NB4 (cell line): ENCODE measurements around the gene RDH5.
A peak's percentile ranks its signal among the peaks of the same experiment; 100 is the strongest.

Experiments
- DNase-seq: peaks from one replicate; pipeline ENCODE4 v3.0.0; 2010; ENCODE audit warnings: low read depth
- H3K4me3 ChIP-seq: one replicate; pipeline ENCODE4 v1.5.1; 2011; ENCODE audit warnings: mild to moderate bottlenecking, low read depth, low read length, moderate library complexity
- MYC ChIP-seq: IDR thresholded peaks from 2 replicates; pipeline ENCODE4 v1.6.1; 2011; ENCODE audit warnings: low read depth, low read length
- POLR2A ChIP-seq: IDR thresholded peaks from 2 replicates; pipeline ENCODE4 v1.6.1; 2011; ENCODE audit warnings: mild to moderate bottlenecking; ENCODE audit not compliant: insufficient read length; ENCODE audit errors: extremely low read depth
- TF ChIP-seq, protein P1 (sequence below): IDR thresholded peaks from 2 replicates; pipeline ENCODE4 v1.6.1; 2011; ENCODE audit warnings: low read depth, low read length
- TF ChIP-seq, protein P2 (sequence below): IDR thresholded peaks from one replicate; pipeline ENCODE4 v1.5.1; 2012; ENCODE audit warnings: low read depth, low read length

The RDH5 gene

DNA sequence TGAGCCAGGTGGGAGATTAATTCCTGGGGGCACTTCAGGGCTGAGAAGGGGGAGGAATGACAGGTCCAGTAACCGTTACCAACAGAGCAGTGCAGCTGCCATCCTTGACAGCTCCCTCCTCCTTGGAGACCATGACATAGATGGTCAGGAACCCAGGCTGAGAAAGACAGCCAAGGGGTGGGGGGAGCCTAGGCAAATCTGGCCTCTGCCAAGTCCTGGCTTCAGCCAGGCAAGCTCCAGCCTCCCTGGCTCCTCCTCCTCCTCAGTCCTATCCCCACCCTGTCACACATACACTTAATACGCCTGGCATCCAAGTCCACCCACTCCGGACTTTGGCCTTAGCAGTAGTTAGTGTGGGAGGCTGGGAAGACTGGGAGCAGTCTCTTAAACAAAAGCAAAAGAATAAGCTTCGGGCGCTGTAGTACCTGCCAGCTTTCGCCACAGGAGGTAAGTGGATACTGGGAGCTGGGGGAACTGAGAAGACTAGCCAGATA is at the start of gene RDH5:
Gene RDH5, plus strand, starts transcription at position 323 of the 494 bp plus-strand sequence. CDS start 792 bp downstream, outside the sequence.
- no peak within 1 kb of the TSS for H3K4me3 ChIP-seq
- no peak for TF ChIP-seq MYC
- no peak for TF ChIP-seq POLR2A
- TF ChIP-seq, protein P1, sequence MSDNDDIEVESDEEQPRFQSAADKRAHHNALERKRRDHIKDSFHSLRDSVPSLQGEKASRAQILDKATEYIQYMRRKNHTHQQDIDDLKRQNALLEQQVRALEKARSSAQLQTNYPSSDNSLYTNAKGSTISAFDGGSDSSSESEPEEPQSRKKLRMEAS = no peak
- TF ChIP-seq, protein P2, sequence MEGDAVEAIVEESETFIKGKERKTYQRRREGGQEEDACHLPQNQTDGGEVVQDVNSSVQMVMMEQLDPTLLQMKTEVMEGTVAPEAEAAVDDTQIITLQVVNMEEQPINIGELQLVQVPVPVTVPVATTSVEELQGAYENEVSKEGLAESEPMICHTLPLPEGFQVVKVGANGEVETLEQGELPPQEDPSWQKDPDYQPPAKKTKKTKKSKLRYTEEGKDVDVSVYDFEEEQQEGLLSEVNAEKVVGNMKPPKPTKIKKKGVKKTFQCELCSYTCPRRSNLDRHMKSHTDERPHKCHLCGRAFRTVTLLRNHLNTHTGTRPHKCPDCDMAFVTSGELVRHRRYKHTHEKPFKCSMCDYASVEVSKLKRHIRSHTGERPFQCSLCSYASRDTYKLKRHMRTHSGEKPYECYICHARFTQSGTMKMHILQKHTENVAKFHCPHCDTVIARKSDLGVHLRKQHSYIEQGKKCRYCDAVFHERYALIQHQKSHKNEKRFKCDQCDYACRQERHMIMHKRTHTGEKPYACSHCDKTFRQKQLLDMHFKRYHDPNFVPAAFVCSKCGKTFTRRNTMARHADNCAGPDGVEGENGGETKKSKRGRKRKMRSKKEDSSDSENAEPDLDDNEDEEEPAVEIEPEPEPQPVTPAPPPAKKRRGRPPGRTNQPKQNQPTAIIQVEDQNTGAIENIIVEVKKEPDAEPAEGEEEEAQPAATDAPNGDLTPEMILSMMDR = no peak
- no peak for DNase-seq

- no peak overlapping the region for H3K4me3 ChIP-seq
- TF ChIP-seq, protein P1 = no peak
- TF ChIP-seq MYC = no peak
- no peak for TF ChIP-seq POLR2A
- TF ChIP-seq, protein P2 = no peak
- DNase-seq = no peak
Observed at GRCh38 chr12:55671746-55672145, 48.4 kb upstream of the RDH5 start.

DNA sequence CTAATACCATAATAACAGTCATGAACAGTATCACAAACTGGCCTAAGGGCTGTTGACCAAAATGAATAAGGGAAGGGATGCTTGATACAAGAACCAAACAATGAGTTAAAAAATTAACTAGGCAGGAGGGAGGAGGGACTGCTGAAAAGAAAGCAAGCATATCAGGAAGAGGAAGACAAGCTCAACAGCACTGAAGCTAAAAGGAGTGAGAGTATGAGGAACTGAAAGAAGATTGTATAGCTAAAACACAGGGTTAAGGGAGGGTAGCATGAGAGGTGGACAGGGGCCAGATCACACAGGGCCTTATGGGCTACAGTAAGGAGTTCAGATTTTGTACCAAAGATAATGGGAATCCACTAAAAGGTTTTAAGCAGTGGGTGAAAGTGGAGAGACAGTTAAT is 46.6 kb upstream of the RDH5 start:
- TF ChIP-seq POLR2A = no peak
- TF ChIP-seq MYC = no peak
- TF ChIP-seq, protein P2 = no peak
- TF ChIP-seq, protein P1 = no peak
- DNase-seq = peak; percentile 42
- H3K4me3 ChIP-seq = no peak overlapping the region

GRCh38 chr12:55675666-55676065 is 44.5 kb upstream of the RDH5 start:
- DNase-seq = no peak
- TF ChIP-seq, protein P1 = no peak
- TF ChIP-seq, protein P2 = no peak
- TF ChIP-seq POLR2A (no peak), MYC (no peak)

GRCh38 chr12:55676707-55677106 is 43.5 kb upstream of the RDH5 start:
- DNase-seq = peak; percentile 58

More at GRCh38 chr12:55675666-55676065, 44.5 kb upstream of the RDH5 start:
- H3K4me3 ChIP-seq = no peak overlapping the region

More at GRCh38 chr12:55676707-55677106, 43.5 kb upstream of the RDH5 start:
- TF ChIP-seq MYC = no peak
- TF ChIP-seq, protein P1 = no peak
- TF ChIP-seq, protein P2 = no peak
- H3K4me3 ChIP-seq = no peak overlapping the region
